GM12878 (cell line): ENCODE data around the gene RAPGEF1. TPM values are rescaled to one million over a fixed set of nuclear protein-coding genes. Genes with fewer than 3 reads are reported as not detected.

Experiments used
- ATAC-seq: fragments of 200-7000 bp; cut with Tn5 transposase; 3 replicates; pipeline ENCODE4 v1.9.1; 2020; ENCODE audit warnings: mild to moderate bottlenecking, moderate library complexity
- BruUV-seq: library from RNA; stranded (reverse); fragments of 400-500 nt; replicated peaks from 2 replicates; lab custom pipeline; 2021; lab: Mats Ljungman, UMichigan
- CTCF ChIA-PET: fragments of 300-600 bp; sonication (Branson Sonifier 250); formaldehyde crosslinking; extraction: SDS; loops from one replicate; lab custom pipeline; 2021; ENCODE audit warnings: inconsistent platforms; lab: Yijun Ruan, JAX
- POLR2A ChIA-PET: fragments of 350-600 bp; formaldehyde crosslinking; extraction: SDS; loops from one replicate; lab custom pipeline; 2021; ENCODE audit warnings: inconsistent platforms; lab: Charles Lee
- RAD21 ChIA-PET: fragments of 300-600 bp; sonication (Branson Sonifier 250); formaldehyde crosslinking; loops from one replicate; lab custom pipeline; 2023; ENCODE audit warnings: antibody characterized with exemption; ENCODE audit not compliant: unreplicated experiment; lab: Charles Lee
- SMC1A ChIA-PET: fragments of 300-600 bp; sonication (Branson Sonifier 250); formaldehyde crosslinking; loops from one replicate; lab custom pipeline; 2023; ENCODE audit not compliant: unreplicated experiment, uncharacterized antibody; lab: Charles Lee
- DNase-seq: peaks from one replicate; pipeline ENCODE4 v3.0.0-alpha.2; 2011; ENCODE audit warnings: low read depth, low spot score
- FAIRE-seq: peaks from 3 replicates; lab custom pipeline; 2011; peaks lifted over from hg19 to GRCh38; lab: Jason Lieb, UNC
- H2AFZ ChIP-seq: 2 replicates; pipeline ENCODE4 v1.6.0; 2011; ENCODE audit warnings: low read depth, low read length, control low read depth; ENCODE audit not compliant: control insufficient read depth
- H3K27ac ChIP-seq: 2 replicates; pipeline ENCODE4 v1.5.1; 2011; ENCODE audit warnings: control low read depth; ENCODE audit not compliant: control insufficient read depth, insufficient read depth
- H3K27me3 ChIP-seq, 2 experiments: replicated peaks in 1 of 2; 2 replicates each; pipeline versions ENCODE4 v1.6.0 to v1.6.1; 2011; ENCODE audit warnings: low read length in 1 of 2; ENCODE audit not compliant: control insufficient read depth in 2 of 2, insufficient read depth in 2 of 2
- H3K36me3 ChIP-seq, 2 experiments: 2 replicates each; pipeline ENCODE4 v1.5.1; 2011; ENCODE audit warnings: low read length in 1 of 2; ENCODE audit not compliant: control insufficient read depth in 2 of 2, insufficient read depth in 2 of 2
- H3K4me1 ChIP-seq: 2 replicates; pipeline ENCODE4 v1.6.1; 2011; ENCODE audit warnings: mild to moderate bottlenecking, low read length, moderate library complexity, mixed read lengths; ENCODE audit not compliant: control insufficient read depth, insufficient read depth
- H3K4me2 ChIP-seq: 2 replicates; pipeline ENCODE4 v1.6.0; 2011; ENCODE audit warnings: control low read depth; ENCODE audit not compliant: control insufficient read depth, insufficient read depth
- H3K4me3 ChIP-seq: fragments of 200-600 bp; sonication (generic); 2 replicates; pipeline ENCODE4 v1.5.1; 2016
- H3K79me2 ChIP-seq: 2 replicates; pipeline ENCODE4 v1.6.0; 2011; ENCODE audit warnings: low read length; ENCODE audit not compliant: control insufficient read depth, insufficient read depth
- H3K9ac ChIP-seq: 2 replicates; pipeline ENCODE4 v1.8.0; 2011; ENCODE audit warnings: low read length, control low read depth, mixed read lengths; ENCODE audit not compliant: control insufficient read depth, insufficient read depth
- H3K9me3 ChIP-seq: replicated peaks from 3 replicates; pipeline ENCODE4 v1.5.1; 2011; ENCODE audit warnings: mild to moderate bottlenecking, low read length; ENCODE audit not compliant: control insufficient read depth, insufficient read depth
- H4K20me1 ChIP-seq: 2 replicates; pipeline ENCODE4 v1.6.0; 2011; ENCODE audit not compliant: control insufficient read depth, insufficient read depth
- CTCF ChIP-seq, 3 experiments: IDR thresholded peaks in 2 of 3; conservative IDR thresholded peaks in 1 of 3; 2 replicates each; pipeline ENCODE4 v1.5.1; 2011; ENCODE audit warnings: low read depth in 3 of 3, low read length in 3 of 3, mild to moderate bottlenecking in 3 of 3, control low read depth in 2 of 3, moderate library complexity in 2 of 3, inconsistent platforms in 1 of 3, mixed read lengths in 1 of 3; ENCODE audit not compliant: control insufficient read depth in 2 of 3, insufficient read depth in 1 of 3; ENCODE audit errors: extremely low read depth in 1 of 3
- FOS ChIP-seq: IDR thresholded peaks from 3 replicates; pipeline ENCODE4 v1.6.1; 2011; ENCODE audit warnings: borderline replicate concordance; ENCODE audit not compliant: insufficient read length; ENCODE audit errors: extremely low read depth
- GABPA ChIP-seq: IDR thresholded peaks from 2 replicates; pipeline ENCODE4 v1.6.1; 2014; ENCODE audit warnings: antibody characterized with exemption, low read depth, mild to moderate bottlenecking, inconsistent platforms
- KAT2A ChIP-seq: conservative IDR thresholded peaks from 2 replicates; pipeline ENCODE4 v1.6.1; 2011; ENCODE audit warnings: low read depth, low read length; ENCODE audit not compliant: control insufficient read depth
- LARP7 ChIP-seq: fragments of 450-650 bp; IDR thresholded peaks from 2 replicates; pipeline ENCODE4 v1.6.1; 2017; ENCODE audit warnings: mild to moderate bottlenecking
- MLLT1 ChIP-seq: fragments of 450-650 bp; IDR thresholded peaks from 2 replicates; pipeline ENCODE4 v1.6.1; 2016; ENCODE audit warnings: mild to moderate bottlenecking
- MTA3 ChIP-seq: IDR thresholded peaks from 2 replicates; pipeline ENCODE4 v1.6.1; 2012; ENCODE audit warnings: low read length, inconsistent platforms, borderline replicate concordance
- NR2C2 ChIP-seq: IDR thresholded peaks from 2 replicates; pipeline ENCODE4 v1.6.1; 2011; ENCODE audit warnings: borderline replicate concordance, low read depth; ENCODE audit not compliant: control insufficient read depth, insufficient read length
- NR2F1 ChIP-seq: fragments of 450-650 bp; conservative IDR thresholded peaks from 2 replicates; pipeline ENCODE4 v1.6.1; 2017; ENCODE audit warnings: mild to moderate bottlenecking
- SIN3A ChIP-seq: IDR thresholded peaks from 2 replicates; pipeline ENCODE4 v1.6.1; 2012; ENCODE audit warnings: low read depth, low read length, improper control_type of control experiment
- SMC3 ChIP-seq: IDR thresholded peaks from 2 replicates; pipeline ENCODE4 v1.6.1; 2011; ENCODE audit warnings: low read length, improper control_type of control experiment, borderline replicate concordance
- SREBF2 ChIP-seq: IDR thresholded peaks from 2 replicates; pipeline ENCODE4 v1.6.1; 2012; ENCODE audit warnings: mild to moderate bottlenecking, low read length
- TAF1 ChIP-seq: IDR thresholded peaks from 2 replicates; pipeline ENCODE4 v1.6.1; 2011; ENCODE audit warnings: mild to moderate bottlenecking, low read depth, low read length, borderline replicate concordance
- TCF3 ChIP-seq: IDR thresholded peaks from 2 replicates; pipeline ENCODE4 v1.6.1; 2012; ENCODE audit warnings: low read depth, mild to moderate bottlenecking, low read length, borderline replicate concordance; ENCODE audit not compliant: insufficient read depth
- ZSCAN29 ChIP-seq: fragments of 450-650 bp; IDR thresholded peaks from 2 replicates; pipeline ENCODE4 v1.6.1; 2017; ENCODE audit warnings: mild to moderate bottlenecking, moderate library complexity
- WGBS: methylation state at CpG from one replicate; pipeline ENCODE4 v1.1.6; 2016; ENCODE audit warnings: low lambda C conversion rate; ENCODE audit not compliant: insufficient replicate concordance, insufficient coverage; ENCODE audit errors: missing lambda C conversion rate; 5-methylcytosine and 5-hydroxymethylcytosine counted together
- in situ Hi-C: fragments of 300-500 bp; cut with MboI; formaldehyde crosslinking; loops from 9 replicates; pipeline ENCODE4 v1.14.3; 2018; ENCODE audit warnings: mixed read lengths
- intact Hi-C: fragments of 100-400 bp; cut with micrococcal nuclease; formaldehyde crosslinking; loops from one replicate; pipeline ENCODE4 v1.14.2; 2022; ENCODE audit not compliant: unreplicated experiment
- polyA plus RNA-seq, 11 experiments: library from polyadenylated mRNA; depleted of rRNA in 4 of 11; unstranded in 6 of 11; stranded (reverse) in 5 of 11; fragments of >200 nt; fragmentation: Nextera tagmentation in 4 of 11; fragmentation: Illumina TruSeq in 1 of 11; extraction: Ambion mirVana in 4 of 11; extraction: Trizol in 1 of 11; gene quantifications; 1 replicate in 1 of 11; 2 replicates in 10 of 11; pipeline versions ENCODE4 v1.2.1 to v1.2.3, GENCODE V29; 2011 to 2016; ENCODE audit warnings: inconsistent platforms in 2 of 11, missing spikeins in 2 of 11, low read depth in 1 of 11
- total RNA-seq, 4 experiments: library from RNA; depleted of rRNA in 3 of 4; stranded (reverse); fragments of >200 nt in 3 of 4; fragmentation: Illumina TruSeq in 1 of 4; extraction: Trizol in 1 of 4; gene quantifications; 2 replicates each; pipeline versions ENCODE4 v1.2.1 to v1.2.3, GENCODE V29; 2013 to 2021
- TF ChIP-seq, protein P1 (sequence below): fragments of 450-650 bp; IDR thresholded peaks from 2 replicates; pipeline ENCODE4 v1.6.1; 2017; ENCODE audit warnings: borderline replicate concordance
- TF ChIP-seq, protein P2 (sequence below): IDR thresholded peaks from 2 replicates; pipeline ENCODE4 v1.6.1; 2011; ENCODE audit warnings: low read depth, mild to moderate bottlenecking, low read length, moderate library complexity, borderline replicate concordance; ENCODE audit errors: extremely low read depth

RAPGEF1 gene
- total and polyA plus RNA-seq, 10 of the 15 experiments (the other 5 are each of a cell fraction or from before 2014, with no cell fraction given), result 0.42 to 113 (median 45.9) TPM

DNA sequence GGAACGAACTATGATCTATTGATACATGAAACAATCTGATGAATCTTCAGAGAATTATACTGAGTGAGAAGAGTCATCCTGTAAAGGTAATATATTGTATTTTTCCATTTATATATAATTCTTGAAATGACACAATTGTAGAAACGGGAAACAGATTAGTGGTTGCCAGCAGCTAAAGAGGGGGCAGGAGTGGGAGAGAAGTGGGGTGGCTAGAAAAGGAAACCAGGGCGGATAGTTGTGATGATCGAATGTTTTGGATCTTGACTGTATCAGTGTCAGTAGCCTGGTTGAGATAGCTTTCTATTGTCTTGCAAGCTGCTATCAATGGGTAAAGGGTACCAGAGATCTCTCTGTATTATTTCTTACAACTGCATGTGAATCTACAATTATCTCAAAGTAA lies 17.7 kb upstream of the RAPGEF1 start (continued):
- TF ChIP-seq KAT2A, result no peak
- TF ChIP-seq SREBF2, result no peak
- TF ChIP-seq, protein P1, sequence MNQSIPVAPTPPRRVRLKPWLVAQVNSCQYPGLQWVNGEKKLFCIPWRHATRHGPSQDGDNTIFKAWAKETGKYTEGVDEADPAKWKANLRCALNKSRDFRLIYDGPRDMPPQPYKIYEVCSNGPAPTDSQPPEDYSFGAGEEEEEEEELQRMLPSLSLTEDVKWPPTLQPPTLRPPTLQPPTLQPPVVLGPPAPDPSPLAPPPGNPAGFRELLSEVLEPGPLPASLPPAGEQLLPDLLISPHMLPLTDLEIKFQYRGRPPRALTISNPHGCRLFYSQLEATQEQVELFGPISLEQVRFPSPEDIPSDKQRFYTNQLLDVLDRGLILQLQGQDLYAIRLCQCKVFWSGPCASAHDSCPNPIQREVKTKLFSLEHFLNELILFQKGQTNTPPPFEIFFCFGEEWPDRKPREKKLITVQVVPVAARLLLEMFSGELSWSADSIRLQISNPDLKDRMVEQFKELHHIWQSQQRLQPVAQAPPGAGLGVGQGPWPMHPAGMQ, result no peak
- TF ChIP-seq ZSCAN29, result no peak
- TF ChIP-seq TAF1, result no peak
- TF ChIP-seq, protein P2, sequence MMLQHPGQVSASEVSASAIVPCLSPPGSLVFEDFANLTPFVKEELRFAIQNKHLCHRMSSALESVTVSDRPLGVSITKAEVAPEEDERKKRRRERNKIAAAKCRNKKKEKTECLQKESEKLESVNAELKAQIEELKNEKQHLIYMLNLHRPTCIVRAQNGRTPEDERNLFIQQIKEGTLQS, result no peak
- TF ChIP-seq FOS, result no peak
- TF ChIP-seq LARP7, result no peak
- no peak for TF ChIP-seq MTA3
- no peak for TF ChIP-seq TCF3
- TF ChIP-seq SIN3A, result no peak
- TF ChIP-seq, all 136 proteins: peak for 0

- Histone ChIP-seq H4K20me1 (no peaks in the 10 kb centered on the region), H3K79me2 (no peaks in the 10 kb centered on the region), H3K27ac (no peak overlapping the region), H3K9ac (no peak overlapping the region), H3K4me2 (no peak overlapping the region), H3K27me3 (no peaks in the 10 kb centered on the region; a peak in 2 of 4 replicates), H2AFZ (no peak overlapping the region), H3K4me3 (no peak overlapping the region), H3K4me1 (no peaks in the 10 kb centered on the region), H3K36me3 (no peaks in the 10 kb centered on the region), H3K9me3 (no peaks in the 10 kb centered on the region)
- ChIA-PET RAD21 (interaction anchor here (1.1 kb wide), 1 partner anchor 484 kb away, joined by 4 read pairs; no protein-coding TSS in a partner anchor), CTCF (interaction anchor here (0.6 to 5.3 kb wide), 4 partner anchors 12 to 481 kb away, joined by 3 to 35 read pairs (median 4); no protein-coding TSS in a partner anchor), POLR2A (interaction anchor here (0.6 kb wide), 2 partner anchors 212 to 269 kb away, joined by 3 to 9 read pairs; no protein-coding TSS in a partner anchor), SMC1A (no interaction called here)
- DNase-seq (no peak), ATAC-seq (peak; percentile 99), FAIRE-seq (peak; percentile 98)
- in situ Hi-C loops (no loop called here), intact Hi-C loops (loop anchor here (1.0 kb wide), 1 partner anchor 487 kb away; no protein-coding TSS in a partner anchor)
- BruUV-seq, result no TSS peak
- 12% methylated on average over 12 of the region's 13 CpGs for WGBS
- TF ChIP-seq GABPA (no peak), NR2F1 (no peak), CTCF (IDR thresholded peaks at IDR 0.05 in 2 of 3, conservative IDR thresholded peaks at IDR 0.05 in 1 of 3; ENCODE audit: control insufficient read depth in 2 of 3, extremely low read depth in 1 of 3, insufficient read depth in 1 of 3, low read depth in 3 of 3, low read length in 3 of 3) (peak; percentile 87 to 95 (median 94)), MLLT1 (no peak), SMC3 (peak; percentile 49; the same call in 1 of the 2 replicates), NR2C2 (no peak)
Observed at GRCh38 chr9:131755541-131756198, 15.8 kb upstream of the RAPGEF1 start.
